H54 (cell line): Measurements from ENCODE around the gene TMEM120B.
A peak's percentile ranks its signal among the peaks of the same experiment; 100 is the strongest.

Experiments used
- DNase-seq: peaks from one replicate; pipeline ENCODE4 v3.0.0; 2011; ENCODE audit warnings: low spot score, mixed read lengths; ENCODE audit not compliant: insufficient read length
- FAIRE-seq: peaks from 3 replicates; lab custom pipeline; 2011; peaks lifted over from hg19 to GRCh38; lab: Jason Lieb, UNC
- POLR2A ChIP-seq: IDR thresholded peaks from 2 replicates; pipeline ENCODE4 v1.6.1; 2011; ENCODE audit warnings: low read depth, mild to moderate bottlenecking, low read length

TMEM120B gene

DNA sequence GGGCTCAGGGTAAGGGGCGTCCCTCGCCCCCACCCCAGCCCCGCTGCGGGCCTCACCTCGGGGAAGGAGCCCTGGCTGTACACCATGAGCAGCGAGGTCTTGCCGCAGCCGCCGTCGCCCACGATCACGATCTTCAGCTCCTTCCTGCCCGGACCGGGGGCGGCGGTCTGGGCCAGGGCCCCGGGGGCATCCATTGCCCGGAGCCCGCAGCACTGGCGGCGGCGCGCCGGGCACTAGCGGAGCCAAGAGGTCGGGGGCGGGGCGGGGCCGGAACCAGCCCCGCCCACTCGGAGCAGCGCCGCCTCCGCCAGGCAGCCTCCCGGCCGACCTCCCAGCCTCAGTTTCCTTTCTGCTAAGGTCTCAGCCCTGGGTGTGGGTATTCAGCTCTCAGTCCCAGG is 80.9 kb downstream of the TMEM120B start, which contains the start of gene RHOF:
TSS of gene RHOF (minus strand) at position 249 of the 398 bp plus-strand sequence. CDS start at position 194, 55 bp downstream.
- no peak for TF ChIP-seq POLR2A

DNA sequence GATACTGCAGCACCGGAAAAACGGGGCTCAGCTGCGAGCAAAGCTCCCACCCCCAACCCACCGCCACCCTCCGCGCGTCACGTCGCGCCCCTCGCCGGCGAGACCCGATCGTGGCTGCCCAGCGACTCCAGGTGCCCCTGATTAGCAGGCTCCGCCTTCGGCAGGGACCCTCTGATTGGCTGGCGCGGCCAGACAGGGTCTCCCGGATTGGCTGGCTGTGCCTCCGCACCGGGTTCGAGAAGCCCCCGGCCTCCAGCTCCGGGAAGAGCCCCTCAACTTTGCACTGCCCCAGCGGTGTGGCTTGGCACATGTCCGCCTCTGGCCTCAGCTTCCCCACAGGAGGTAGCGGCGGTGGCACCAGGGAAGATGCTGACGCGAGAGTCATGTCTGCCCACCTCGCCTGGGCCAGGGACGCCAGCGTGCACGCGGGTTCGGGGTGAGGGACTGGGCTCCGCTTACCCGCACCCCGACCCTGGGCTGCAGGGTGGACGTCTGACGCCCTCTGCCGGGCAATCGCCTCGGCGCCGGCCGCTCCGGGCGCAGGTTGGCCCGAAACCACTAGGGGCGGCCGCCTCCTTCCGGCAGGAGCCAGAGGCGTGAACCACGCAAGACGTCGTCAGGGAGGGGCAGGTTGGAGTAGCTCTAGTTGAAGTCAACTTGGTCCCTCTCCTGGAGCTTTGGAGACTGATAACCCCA is 81.4 kb downstream of the TMEM120B start:
- FAIRE-seq (no peak), DNase-seq (no peak)
- 0 out of 2 replicates have a peak, but pooled peaks have one; percentile 12 for TF ChIP-seq POLR2A

More for the DNA sequence above, 80.9 kb downstream of the TMEM120B start, which contains the start of gene RHOF:
- FAIRE-seq (no peak), DNase-seq (no peak)

DNA sequence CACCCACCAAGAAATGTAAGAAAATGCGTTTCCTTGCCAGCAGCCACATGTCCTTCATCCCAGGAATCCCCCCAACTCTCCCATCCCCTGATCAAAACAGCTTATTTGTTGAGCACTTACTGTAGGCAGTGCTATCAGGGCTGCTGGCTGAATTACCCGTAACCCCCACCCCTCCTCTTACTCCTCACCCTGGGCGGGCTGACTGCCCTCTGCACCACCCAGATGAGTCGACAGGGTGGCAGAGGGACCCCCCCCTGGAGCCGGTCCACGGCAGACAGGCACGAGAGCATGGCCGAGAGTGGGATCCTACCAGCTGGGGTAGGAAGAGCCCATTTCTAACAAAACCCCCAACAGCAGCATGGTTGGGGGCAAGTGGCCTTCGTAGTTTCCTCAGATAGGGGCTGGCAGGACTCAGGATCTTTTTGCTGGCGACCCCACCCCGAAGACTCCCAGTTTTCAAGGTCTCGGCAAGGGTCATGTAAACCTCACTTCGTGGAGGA is 82.0 kb downstream of the TMEM120B start:
- no peak for DNase-seq
- FAIRE-seq = no peak
- TF ChIP-seq POLR2A = no peak

DNA sequence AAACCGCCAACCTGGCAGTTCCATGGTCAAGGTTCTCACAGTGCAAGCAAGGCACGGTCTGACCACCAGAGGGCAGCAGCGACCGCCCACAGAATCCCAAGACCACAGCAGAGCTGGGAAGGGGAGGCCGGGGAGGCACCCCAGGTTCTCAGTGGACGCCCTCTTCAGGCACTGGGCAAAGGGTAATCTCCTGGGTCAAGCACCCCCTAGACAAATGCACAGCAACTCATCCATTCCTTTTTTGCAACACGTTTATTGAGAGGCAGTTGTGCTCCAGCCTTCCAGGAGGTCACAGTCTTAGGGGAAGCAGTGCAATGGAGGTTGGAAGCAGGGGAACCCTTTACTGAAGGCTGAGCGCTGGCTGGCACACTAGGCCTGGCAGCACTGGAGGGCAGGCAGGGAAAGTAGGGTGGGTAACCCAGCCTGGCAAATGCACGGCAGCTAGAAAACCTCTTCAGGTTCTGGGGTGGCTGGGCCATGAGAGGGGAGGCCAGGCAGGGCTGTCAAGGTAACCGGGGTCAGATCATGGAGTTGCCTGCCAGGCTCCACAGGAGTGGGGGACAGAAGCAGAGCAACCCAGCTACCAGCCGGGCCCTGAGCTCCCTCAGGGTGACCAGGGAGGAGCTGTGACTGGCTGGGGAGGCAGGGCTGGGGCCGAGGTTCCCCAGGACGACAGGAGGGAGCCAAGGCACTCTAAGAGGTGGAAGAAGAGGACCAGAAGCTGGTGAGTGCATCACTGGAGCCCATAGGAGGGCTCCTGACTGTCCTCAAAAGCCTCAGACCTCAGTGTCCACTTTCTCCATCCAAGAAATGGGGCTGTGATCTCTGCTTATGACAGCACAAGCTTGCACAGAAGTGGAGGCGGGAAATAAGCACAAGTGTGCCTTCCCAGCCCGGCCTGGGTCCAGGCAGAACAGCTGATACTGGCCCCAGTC is 82.7 kb downstream of the TMEM120B start:
- peak; percentile 67 for FAIRE-seq
- no peak for DNase-seq
- no peak for TF ChIP-seq POLR2A

DNA sequence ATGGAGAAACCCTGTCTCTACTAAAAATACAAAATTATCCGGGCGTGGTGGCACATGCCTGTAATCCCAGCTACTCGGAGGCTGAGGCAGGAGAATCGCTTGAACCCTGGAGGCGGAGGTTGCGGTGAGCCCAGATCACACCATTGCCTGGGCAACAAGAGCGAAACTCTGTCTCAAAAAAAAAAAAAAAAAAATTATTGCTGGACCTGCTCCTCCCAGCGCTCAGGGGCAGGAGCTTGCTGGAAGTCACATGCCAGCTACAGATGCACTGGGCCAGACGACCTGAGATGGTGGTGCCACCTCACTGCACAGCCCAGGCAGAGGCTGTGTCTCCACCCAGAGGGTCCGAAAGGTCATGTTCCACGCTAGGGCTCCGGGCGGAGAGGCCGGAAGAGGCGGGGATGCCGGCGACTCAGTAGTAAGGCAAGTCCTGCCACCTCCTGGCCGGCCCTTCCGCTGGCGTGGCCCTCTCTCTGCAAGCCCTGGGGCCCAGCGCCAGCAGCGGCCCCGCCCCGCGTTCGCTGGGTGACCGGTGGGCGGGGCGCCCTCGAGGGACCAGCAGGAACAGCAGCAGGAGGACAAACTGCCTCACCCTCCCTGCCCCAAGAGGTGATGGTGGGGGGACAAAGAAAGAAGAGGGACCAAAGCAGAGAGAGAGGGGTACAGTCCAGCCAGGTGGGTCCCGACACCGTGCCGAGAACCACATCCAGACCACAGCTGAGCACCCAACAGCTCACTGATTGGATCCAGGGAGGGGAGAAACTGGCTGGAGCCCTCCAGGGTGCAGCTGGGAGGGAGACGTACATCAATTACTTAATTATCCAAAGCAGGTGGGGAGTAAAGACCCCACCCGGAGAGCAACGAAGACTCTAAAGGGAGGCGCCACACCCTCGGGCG is 84.6 kb downstream of the TMEM120B start:
- FAIRE-seq (peak; percentile 53), DNase-seq (peak; percentile 94)
- peak; percentile 27; the same call in 1 of the 2 replicates for TF ChIP-seq POLR2A

DNA sequence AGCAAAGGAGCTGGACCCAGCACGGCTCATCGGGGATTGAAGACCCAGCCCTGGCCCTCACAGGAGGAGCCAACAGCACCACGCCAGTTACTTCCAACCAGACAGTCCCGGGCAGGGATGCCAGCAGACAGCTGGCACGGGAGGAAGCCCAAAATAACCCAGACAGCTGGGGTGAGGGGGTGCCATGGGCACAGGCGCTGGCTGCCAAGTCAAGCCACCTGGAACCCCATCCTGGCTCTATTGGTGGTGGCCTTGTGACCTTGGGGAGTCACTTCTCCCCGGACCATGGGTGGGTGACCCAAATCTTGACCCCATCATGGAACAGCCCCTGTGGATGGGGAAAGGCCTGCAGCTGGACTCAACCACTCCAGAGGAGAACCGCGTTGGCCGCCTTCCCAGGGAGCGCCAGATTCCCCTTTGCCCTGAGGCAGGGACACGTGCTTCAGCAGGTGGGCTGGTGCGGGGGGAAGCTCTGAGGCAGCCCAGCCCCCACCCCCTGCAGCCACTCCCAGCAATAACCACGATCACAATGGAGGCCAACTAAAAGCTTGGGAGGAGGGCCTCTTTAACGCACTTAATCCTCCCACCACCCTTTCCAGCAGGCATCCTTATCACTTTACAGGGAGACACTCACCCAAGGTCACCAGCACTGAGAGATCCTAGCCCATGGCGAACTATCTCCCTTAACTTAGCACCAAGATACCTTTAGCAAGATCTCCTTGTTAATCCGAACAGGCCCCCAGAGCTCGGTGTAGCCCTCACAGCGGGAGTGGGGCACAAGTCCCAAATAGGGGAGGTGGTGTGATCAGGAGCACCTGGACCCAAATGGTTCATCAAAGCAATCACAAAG is 85.6 kb downstream of the TMEM120B start:
- FAIRE-seq = no peak

DNA sequence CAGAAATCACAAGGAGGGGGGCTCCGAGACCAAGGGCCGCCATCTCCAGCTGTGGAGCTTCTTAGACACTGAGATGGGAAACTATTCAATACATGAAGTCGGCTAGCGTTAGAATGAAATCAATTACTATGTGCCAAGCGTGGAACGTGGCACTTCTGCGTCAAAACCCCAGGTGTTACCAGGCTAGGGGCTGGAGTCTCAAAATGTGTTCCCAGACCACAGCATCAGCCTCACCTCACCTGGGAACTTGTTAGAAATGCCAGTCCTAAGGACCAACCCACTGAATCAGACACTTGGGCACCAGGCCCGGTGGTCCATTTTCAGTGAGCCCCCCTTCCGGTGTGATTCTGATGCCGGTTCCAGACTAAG is 86.2 kb downstream of the TMEM120B start:
- TF ChIP-seq POLR2A = no peak
- DNase-seq (no peak), FAIRE-seq (no peak)

More for the DNA sequence above, 85.6 kb downstream of the TMEM120B start:
- no peak for DNase-seq
- TF ChIP-seq POLR2A = no peak

DNA sequence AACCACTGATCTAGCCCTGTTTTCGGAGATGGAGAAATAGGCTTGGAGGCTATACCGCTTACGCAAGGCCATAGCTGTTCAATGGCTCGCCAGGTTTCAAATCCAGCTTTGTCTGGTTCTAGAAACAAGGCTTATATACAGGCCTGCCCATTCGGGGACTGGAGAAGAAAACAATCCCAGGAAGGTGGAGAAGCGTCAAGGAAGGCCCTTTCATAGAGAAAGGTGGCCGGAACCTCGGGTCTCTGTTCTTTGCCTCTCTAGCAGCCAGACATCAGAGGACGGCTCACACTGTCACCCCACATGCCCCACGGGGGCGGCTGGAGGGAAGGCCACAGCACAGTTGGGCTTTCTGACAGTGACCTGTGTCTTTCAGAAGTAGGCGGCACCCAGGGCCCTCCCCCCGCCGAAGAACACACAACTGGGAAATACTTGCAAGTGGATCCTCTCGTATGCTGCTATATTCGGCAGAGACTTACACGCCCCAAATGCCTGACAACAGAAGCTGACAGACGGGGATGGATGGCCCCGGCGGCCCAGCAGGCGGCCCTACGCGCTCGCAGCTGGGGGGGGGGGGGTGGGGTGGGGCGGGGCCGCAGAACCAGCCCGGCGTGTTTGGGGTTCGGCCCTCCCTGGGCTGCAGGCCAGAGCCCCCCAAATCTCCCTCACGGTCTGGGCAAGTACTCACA is 86.7 kb downstream of the TMEM120B start:
- peak; percentile 86 for DNase-seq
- TF ChIP-seq POLR2A = no peak
- FAIRE-seq = no peak

DNA sequence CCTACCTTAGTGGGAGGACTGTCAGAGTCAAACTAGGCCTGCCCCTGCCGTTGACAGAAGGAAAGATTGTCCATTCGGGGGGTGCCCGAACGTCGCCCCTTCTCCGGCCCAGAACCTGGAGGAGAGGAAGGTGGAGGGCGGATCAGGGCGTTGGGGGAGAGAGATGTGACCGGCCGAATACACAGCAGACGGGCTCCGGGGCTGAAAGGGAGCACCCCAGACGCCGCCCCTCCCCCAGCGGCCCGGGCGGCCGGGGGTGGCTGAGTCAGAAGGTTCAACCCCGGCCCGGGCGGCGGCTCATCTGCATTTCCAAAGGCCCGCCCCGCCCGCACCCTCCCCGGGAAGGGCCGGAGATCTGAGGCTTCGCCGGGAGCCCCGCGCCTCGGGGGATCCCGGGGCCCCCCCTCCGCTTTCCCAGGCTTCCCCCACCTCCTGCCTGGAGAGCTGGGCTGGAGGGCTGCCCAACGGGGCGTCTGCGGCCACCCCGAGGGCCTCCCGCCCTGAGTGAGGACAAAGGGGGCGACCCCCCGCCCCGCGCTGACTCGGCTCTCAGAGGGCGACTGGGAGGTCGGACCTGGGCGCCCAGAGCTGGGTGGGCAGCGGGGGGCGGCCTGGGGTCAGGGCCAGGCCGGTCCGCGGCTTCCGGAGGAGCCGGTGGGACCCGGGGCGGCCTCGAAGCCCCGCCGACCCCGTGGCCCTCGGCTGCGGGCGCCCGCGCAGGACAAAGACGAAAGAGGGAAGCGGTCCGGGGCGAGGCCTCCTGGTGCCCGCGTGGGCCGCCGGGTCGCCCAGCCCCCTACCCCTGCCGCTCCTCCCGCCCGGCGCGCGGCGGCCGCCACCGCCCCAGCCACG is 87.5 kb downstream of the TMEM120B start:
- FAIRE-seq (no peak), DNase-seq (peak; percentile 97)
- TF ChIP-seq POLR2A = no peak; the same call in 1 of the 2 replicates

DNA sequence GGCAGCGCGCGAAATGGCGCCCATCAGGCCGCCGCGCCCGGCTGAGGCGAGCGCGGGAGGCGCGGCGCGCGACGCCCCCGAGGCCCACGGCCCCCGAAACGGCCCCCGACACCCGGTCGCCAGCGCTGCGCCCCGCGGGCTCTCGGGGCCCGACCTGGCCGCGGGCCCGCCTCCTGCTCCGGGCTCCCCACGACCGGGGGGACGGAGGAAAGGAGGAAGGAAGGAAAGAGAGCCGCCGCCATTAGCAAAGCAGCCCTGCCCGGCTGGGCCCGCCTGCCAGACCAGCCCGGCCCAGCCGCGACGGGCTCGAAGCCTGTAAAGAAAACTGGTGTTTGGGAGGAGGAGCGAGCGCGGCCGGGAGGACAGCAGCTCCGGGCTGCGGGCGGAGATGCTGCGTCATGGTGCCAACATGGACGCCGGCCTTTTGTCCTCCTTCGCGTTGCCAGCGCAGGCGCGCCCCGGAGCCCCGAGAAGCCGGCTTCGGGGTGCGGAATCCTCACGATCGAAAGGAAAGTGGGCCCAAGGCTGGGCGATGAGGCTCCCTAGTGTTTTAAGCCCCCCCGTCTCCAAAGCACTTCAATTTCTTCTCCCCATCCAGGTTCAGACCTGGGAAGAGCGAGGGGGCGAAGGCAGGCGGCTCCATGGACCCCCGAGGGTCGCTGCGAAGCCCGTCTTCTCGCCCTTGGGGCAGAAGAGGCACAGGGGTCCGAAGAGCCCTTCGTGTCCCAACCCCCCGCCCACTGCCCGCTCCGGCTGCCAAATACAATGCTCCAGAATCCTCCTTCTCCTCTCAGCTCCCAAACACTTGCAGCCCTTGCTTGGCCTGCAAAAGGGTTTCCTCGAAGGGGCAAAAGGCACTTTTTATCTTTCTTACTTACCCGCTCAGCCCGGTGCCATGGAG is 88.4 kb downstream of the TMEM120B start:
- DNase-seq (peak; percentile 63), FAIRE-seq (no peak)
- TF ChIP-seq POLR2A = peak; percentile 42; the same call in 1 of the 2 replicates
